ENCODE measurements around the gene CENPH. TPM values are rescaled to one million over a fixed set of nuclear protein-coding genes. Genes with fewer than 3 reads are reported as not detected.
A peak's percentile ranks its signal among the peaks of the same experiment; 100 is the strongest.

The CENPH gene
- total and polyA plus RNA-seq, 2 of the 13 experiments (the other 11 are each of a cell fraction or from before 2014, with no cell fraction given), result 11.2 to 28.8 TPM

GRCh38 chr5:69217548-69218526 is 28.5 kb downstream of the CENPH start (continued):
- TF ChIP-seq TSC22D2 (CRISPR knock-in tag; IDR thresholded peaks at IDR 0.05; ENCODE audit: borderline replicate concordance), result peak; percentile 20; the same call in 1 of the 2 replicates
- peak; percentile 64; the same call in 1 of the 2 replicates for TF ChIP-seq ZNF44 (CRISPR knock-in tag; IDR thresholded peaks at IDR 0.05)
- TF ChIP-seq SIX4 (CRISPR knock-in tag; IDR thresholded peaks at IDR 0.05), result no peak
- peak; percentile 59 for TF ChIP-seq DRAP1 (CRISPR knock-in tag; IDR thresholded peaks at IDR 0.05)
- no peak for TF ChIP-seq TBL1XR1 (IDR thresholded peaks at IDR 0.05; ENCODE audit: borderline replicate concordance, low read length, partially characterized antibody)
- TF ChIP-seq MIER2 (CRISPR knock-in tag; IDR thresholded peaks at IDR 0.05), result peak; percentile 58; the same call in 1 of the 2 replicates
- no peak for TF ChIP-seq DNMT1 (CRISPR knock-in tag; IDR thresholded peaks at IDR 0.05)
- no peak for TF ChIP-seq ZNF382 (CRISPR knock-in tag; IDR thresholded peaks at IDR 0.05; ENCODE audit: borderline replicate concordance)
- no peak; the same call in 1 of the 2 replicates for TF ChIP-seq RFXANK (CRISPR knock-in tag; IDR thresholded peaks at IDR 0.05)
- peak; percentile 97 for TF ChIP-seq RBFOX2 (IDR thresholded peaks at IDR 0.05; ENCODE audit: low read depth, low read length)
- peak; percentile 92 for TF ChIP-seq ZNF350 (CRISPR knock-in tag; IDR thresholded peaks at IDR 0.05; ENCODE audit: borderline replicate concordance, low read depth)
- 0 out of 2 replicates have a peak, but pooled peaks have one; percentile 11 for TF ChIP-seq TFDP2 (CRISPR knock-in tag; IDR thresholded peaks at IDR 0.05)
- TF ChIP-seq ZNF547 (CRISPR knock-in tag; IDR thresholded peaks at IDR 0.05), result peak; percentile 70
- no peak for TF ChIP-seq SCMH1 (CRISPR knock-in tag; IDR thresholded peaks at IDR 0.05; ENCODE audit: borderline replicate concordance)
- no peak for TF ChIP-seq GRHL1 (CRISPR knock-in tag; conservative IDR thresholded peaks at IDR 0.05)
- TF ChIP-seq ZNF776 (CRISPR knock-in tag; IDR thresholded peaks at IDR 0.05), result peak; percentile 91
- TF ChIP-seq TERF1 (CRISPR knock-in tag; IDR thresholded peaks at IDR 0.05), result no peak
- peak; percentile 94 for TF ChIP-seq DZIP1 (CRISPR knock-in tag; IDR thresholded peaks at IDR 0.05)
- peak; percentile 30; the same call in 1 of the 2 replicates for TF ChIP-seq ZNF724P (CRISPR knock-in tag; IDR thresholded peaks at IDR 0.05; ENCODE audit: borderline replicate concordance)
- TF ChIP-seq TAF1 (CRISPR knock-in tag; IDR thresholded peaks at IDR 0.05), result peak; percentile 93
- TF ChIP-seq ZZZ3 (CRISPR knock-in tag; IDR thresholded peaks at IDR 0.05; ENCODE audit: borderline replicate concordance), result 0 out of 2 replicates have a peak, but pooled peaks have one; percentile 34
- TF ChIP-seq MIXL1 (CRISPR knock-in tag; IDR thresholded peaks at IDR 0.05), result peak; percentile 32; the same call in 1 of the 2 replicates

Measured in HepG2 (cell line).